BLaER1 treated with 17β-estradiol and CSF1 and Interleukin-3, amounts not matched to agents 10 nM and 100 nM (cell line): ENCODE results near the gene IMP3.
"Not testable (repeated sequence)": the region's sequence is repeated elsewhere in the genome, so short reads cannot be mapped to it uniquely, and the experiment has no call there.

Experiments used
- H3K27ac ChIP-seq, 11 experiments: shearing (Covaris generic); formaldehyde crosslinking; 2 replicates each; pipeline ENCODE4 v1.8.1; 2022
- H3K27me3 ChIP-seq, 11 experiments: shearing (Covaris generic); formaldehyde crosslinking; 2 replicates each; pipeline ENCODE4 v1.8.1; 2022
- H3K36me3 ChIP-seq, 11 experiments: shearing (Covaris generic); formaldehyde crosslinking; 2 replicates each; pipeline ENCODE4 v1.8.1; 2022
- H3K4me1 ChIP-seq, 10 experiments: shearing (Covaris generic); formaldehyde crosslinking; 2 replicates each; pipeline ENCODE4 v1.8.1; 2022
- H3K4me2 ChIP-seq, 11 experiments: shearing (Covaris generic); formaldehyde crosslinking; 2 replicates each; pipeline ENCODE4 v1.8.1; 2022
- H3K4me3 ChIP-seq, 10 experiments: shearing (Covaris generic); formaldehyde crosslinking; 2 replicates each; pipeline ENCODE4 v1.8.1; 2022
- H3K9ac ChIP-seq, 11 experiments: shearing (Covaris generic); formaldehyde crosslinking; 2 replicates each; pipeline ENCODE4 v1.8.1; 2022
- H3K9me3 ChIP-seq, 11 experiments: shearing (Covaris generic); formaldehyde crosslinking; replicated peaks in 1 of 11; 2 replicates each; pipeline ENCODE4 v1.8.1; 2022
- H4K20me1 ChIP-seq, 11 experiments: shearing (Covaris generic); formaldehyde crosslinking; 2 replicates each; pipeline ENCODE4 v1.8.1; 2022
- Cebpa-rat ChIP-seq, 11 experiments: shearing (Covaris generic); IDR thresholded peaks; 2 replicates each; pipeline ENCODE4 v1.8.1; 2022

IMP3 gene

GRCh38 chr15:75682181-75683135 lies 42.4 kb upstream of the IMP3 start:
- H3K4me3 ChIP-seq: no peak overlapping the region
- no peaks in the 10 kb centered on the region for H3K36me3 ChIP-seq
- TF ChIP-seq Cebpa-rat (IDR thresholded peaks at IDR 0.05): no peak

GRCh38 chr15:75680007-75680789 lies 40.2 kb upstream of the IMP3 start:
- Histone ChIP-seq H3K4me3 (no peak overlapping the region), H3K27ac (no peak overlapping the region), H3K4me2 (peak overlapping the region in 4 of 11 experiments; percentile 0 to 33 (median 16); a peak in 3 of 22 replicates), H3K9ac (peak overlapping the region in 7 of 11 experiments; percentile 3 to 57 (median 26); a peak in 7 of 22 replicates), H3K27me3 (no peaks in the 10 kb centered on the region), H4K20me1 (peaks cover 0 to 13% (median 0%) of the 10 kb centered on the region in 11 experiments; a peak in 3 of 22 replicates), H3K36me3 (no peaks in the 10 kb centered on the region), H3K9me3 (no peaks in the 10 kb centered on the region), H3K4me1 (peaks cover 13 to 51% (median 42%) of the 10 kb centered on the region in 10 experiments)
- no peak for TF ChIP-seq Cebpa-rat (IDR thresholded peaks at IDR 0.05)

More at GRCh38 chr15:75682181-75683135, 42.4 kb upstream of the IMP3 start:
- Histone ChIP-seq H3K9me3 (no peaks in the 10 kb centered on the region), H3K9ac (no peak overlapping the region; a peak in 1 of 22 replicates), H3K27me3 (no peaks in the 10 kb centered on the region), H3K4me2 (no peak overlapping the region), H3K27ac (no peak overlapping the region), H3K4me1 (peaks cover 6 to 42% (median 34%) of the 10 kb centered on the region in 10 experiments), H4K20me1 (peaks cover 0 to 7% (median 0%) of the 10 kb centered on the region in 11 experiments; a peak in 3 of 22 replicates)

- Histone ChIP-seq H3K4me1 (peaks cover 24 to 66% (median 53%) of the 10 kb centered on the region in 10 experiments), H3K4me2 (peak overlapping the region in 9 of 11 experiments; percentile 60 to 82 (median 69); a peak in 16 of 22 replicates), H4K20me1 (peaks cover 0 to 12% (median 0%) of the 10 kb centered on the region in 11 experiments; a peak in 5 of 22 replicates)
- H3K4me3 ChIP-seq, H3K36me3 ChIP-seq, H3K9me3 ChIP-seq, H3K27me3 ChIP-seq, H3K9ac ChIP-seq, H3K27ac ChIP-seq: not testable (repeated sequence)
Measured at GRCh38 chr15:75678324-75678690, 38.3 kb upstream of the IMP3 start.

GRCh38 chr15:75677465-75678323 lies 37.7 kb upstream of the IMP3 start:
- TF ChIP-seq Cebpa-rat (IDR thresholded peaks at IDR 0.05): no peak
- Histone ChIP-seq H3K27ac (peak overlapping the region in 3 of 11 experiments; percentile 5 to 38 (median 14); a peak in 4 of 22 replicates), H3K4me2 (peak overlapping the region; percentile 47 to 82 (median 66)), H3K4me1 (peaks cover 31 to 70% (median 59%) of the 10 kb centered on the region in 10 experiments), H3K36me3 (no peaks in the 10 kb centered on the region), H3K4me3 (no peak overlapping the region), H3K9me3 (no peaks in the 10 kb centered on the region), H3K27me3 (no peaks in the 10 kb centered on the region), H4K20me1 (peaks cover 0 to 7% (median 0%) of the 10 kb centered on the region in 11 experiments; a peak in 4 of 22 replicates), H3K9ac (peak overlapping the region in 8 of 11 experiments; percentile 8 to 56 (median 42); a peak in 13 of 22 replicates)

GRCh38 chr15:75676688-75677464 lies 36.9 kb upstream of the IMP3 start:
- Histone ChIP-seq H3K4me1 (peaks cover 31 to 79% (median 66%) of the 10 kb centered on the region in 10 experiments), H3K36me3 (no peaks in the 10 kb centered on the region), H3K4me2 (peak overlapping the region; percentile 9 to 82 (median 66); a peak in 18 of 22 replicates), H3K27me3 (no peaks in the 10 kb centered on the region), H3K9ac (peak overlapping the region in 6 of 11 experiments; percentile 34 to 56 (median 44); a peak in 7 of 22 replicates), H4K20me1 (peaks cover 0 to 11% (median 0%) of the 10 kb centered on the region in 11 experiments; a peak in 3 of 22 replicates), H3K27ac (peak overlapping the region in 3 of 11 experiments; percentile 5 to 38 (median 10); a peak in 1 of 22 replicates), H3K4me3 (no peak overlapping the region), H3K9me3 (no peaks in the 10 kb centered on the region)
- TF ChIP-seq Cebpa-rat (IDR thresholded peaks at IDR 0.05): no peak

GRCh38 chr15:75675579-75676404 lies 35.8 kb upstream of the IMP3 start:
- Histone ChIP-seq H3K9me3 (no peaks in the 10 kb centered on the region), H3K4me1 (peaks cover 31 to 83% (median 68%) of the 10 kb centered on the region in 10 experiments), H3K9ac (no peak overlapping the region), H3K27me3 (no peaks in the 10 kb centered on the region), H3K4me3 (no peak overlapping the region), H3K27ac (peak overlapping the region in 1 of 11 experiments; percentile 10; a peak in 2 of 22 replicates), H4K20me1 (peaks cover 0 to 12% (median 0%) of the 10 kb centered on the region in 11 experiments; a peak in 3 of 22 replicates), H3K4me2 (no peak overlapping the region; a peak in 1 of 22 replicates), H3K36me3 (no peaks in the 10 kb centered on the region)
- no peak for TF ChIP-seq Cebpa-rat (IDR thresholded peaks at IDR 0.05)

- no peak for TF ChIP-seq Cebpa-rat (IDR thresholded peaks at IDR 0.05)
- Histone ChIP-seq H3K4me1 (peaks cover 31 to 71% (median 58%) of the 10 kb centered on the region in 10 experiments), H3K27me3 (no peaks in the 10 kb centered on the region), H3K9me3 (no peaks in the 10 kb centered on the region), H3K9ac (no peak overlapping the region; a peak in 1 of 22 replicates), H3K4me2 (peak overlapping the region in 10 of 11 experiments; percentile 23 to 89 (median 76); a peak in 17 of 22 replicates), H3K4me3 (no peak overlapping the region), H3K36me3 (no peaks in the 10 kb centered on the region), H3K27ac (peak overlapping the region in 3 of 11 experiments; percentile 11 to 60 (median 51); a peak in 1 of 22 replicates), H4K20me1 (peaks cover 0 to 12% (median 0%) of the 10 kb centered on the region in 11 experiments; a peak in 3 of 22 replicates)
Measured at GRCh38 chr15:75674366-75674765, 34.3 kb upstream of the IMP3 start.
